Mononuclear cell (primary cell): ENCODE measurements around the gene FIG4. TPM values are rescaled to one million over a fixed set of nuclear protein-coding genes. Genes with fewer than 3 reads are reported as not detected.

Experiments used
- H3K27me3 ChIP-seq: 2 replicates; pipeline ENCODE4 v1.6.0; 2011; ENCODE audit warnings: low read length, control low read depth; ENCODE audit not compliant: insufficient read depth
- H3K4me1 ChIP-seq: 2 replicates; pipeline ENCODE4 v1.5.1; 2011; ENCODE audit warnings: mild to moderate bottlenecking, low read length, control low read depth; ENCODE audit not compliant: insufficient read depth
- H3K4me3 ChIP-seq: 2 replicates; pipeline ENCODE4 v1.5.1; 2011; ENCODE audit warnings: mild to moderate bottlenecking, low read length, moderate library complexity
- H3K9me3 ChIP-seq: 2 replicates; pipeline ENCODE4 v1.5.1; 2011; ENCODE audit warnings: low read depth, mild to moderate bottlenecking, control low read depth, low read length
- total RNA-seq: library from RNA; depleted of rRNA; stranded (reverse); fragments of >200 nt; gene quantifications from one replicate; pipeline ENCODE4 v1.2.3, GENCODE V29; 2012

FIG4 gene
- total RNA-seq, 1 donor, result 9.3 TPM

- Histone ChIP-seq H3K4me3 (no peak overlapping the region), H3K27me3 (no peaks in the 10 kb centered on the region), H3K9me3 (no peaks in the 10 kb centered on the region), H3K4me1 (peaks cover 3% of the 10 kb centered on the region)
These were observed 100.2 kb downstream of the FIG4 start for GRCh38 chr6:109791301-109791700.

DNA sequence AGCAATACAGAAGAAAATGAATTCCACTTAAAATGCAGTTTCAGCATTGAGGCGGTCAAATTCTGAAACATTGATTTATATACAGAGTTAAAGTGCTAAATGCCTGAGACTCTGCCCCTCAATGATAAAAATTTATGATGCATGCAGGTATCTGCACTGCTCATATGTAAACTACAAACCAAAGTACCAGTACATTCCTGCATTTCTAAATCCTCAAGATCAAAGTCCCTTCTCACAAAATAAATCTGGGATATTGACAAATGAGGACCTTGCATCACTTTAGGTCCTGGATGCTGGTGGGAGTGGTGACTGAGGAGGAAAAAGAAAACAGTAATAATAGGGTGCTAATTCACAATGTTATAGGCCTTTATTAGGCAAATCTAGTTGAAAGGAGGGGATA lies 101.9 kb downstream of the FIG4 start:
- Histone ChIP-seq H3K9me3 (no peaks in the 10 kb centered on the region), H3K4me3 (no peak overlapping the region), H3K27me3 (no peaks in the 10 kb centered on the region), H3K4me1 (peaks cover 6% of the 10 kb centered on the region)

DNA sequence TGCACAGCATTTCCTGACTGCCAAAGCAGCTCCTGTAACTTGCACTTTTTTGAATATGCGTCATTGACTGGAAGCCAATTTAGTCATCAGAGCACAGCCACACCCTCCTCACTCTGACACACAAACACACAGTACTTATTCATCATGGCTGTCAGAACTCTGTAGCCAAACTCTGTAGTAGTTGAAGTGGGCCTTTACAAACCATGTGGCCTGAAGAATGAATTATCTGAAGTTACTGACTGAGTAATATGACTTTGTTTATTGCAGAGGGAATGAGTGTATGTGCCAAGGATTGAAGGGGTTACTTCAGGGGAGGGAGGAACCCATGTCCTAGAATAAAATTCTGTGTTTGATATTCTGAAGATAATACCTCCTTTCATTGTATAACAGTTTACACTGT lies 102.7 kb downstream of the FIG4 start:
- peaks cover 6% of the 10 kb centered on the region for H3K4me1 ChIP-seq
- no peaks in the 10 kb centered on the region for H3K9me3 ChIP-seq
- H3K4me3 ChIP-seq, result no peak overlapping the region
- H3K27me3 ChIP-seq, result no peaks in the 10 kb centered on the region

DNA sequence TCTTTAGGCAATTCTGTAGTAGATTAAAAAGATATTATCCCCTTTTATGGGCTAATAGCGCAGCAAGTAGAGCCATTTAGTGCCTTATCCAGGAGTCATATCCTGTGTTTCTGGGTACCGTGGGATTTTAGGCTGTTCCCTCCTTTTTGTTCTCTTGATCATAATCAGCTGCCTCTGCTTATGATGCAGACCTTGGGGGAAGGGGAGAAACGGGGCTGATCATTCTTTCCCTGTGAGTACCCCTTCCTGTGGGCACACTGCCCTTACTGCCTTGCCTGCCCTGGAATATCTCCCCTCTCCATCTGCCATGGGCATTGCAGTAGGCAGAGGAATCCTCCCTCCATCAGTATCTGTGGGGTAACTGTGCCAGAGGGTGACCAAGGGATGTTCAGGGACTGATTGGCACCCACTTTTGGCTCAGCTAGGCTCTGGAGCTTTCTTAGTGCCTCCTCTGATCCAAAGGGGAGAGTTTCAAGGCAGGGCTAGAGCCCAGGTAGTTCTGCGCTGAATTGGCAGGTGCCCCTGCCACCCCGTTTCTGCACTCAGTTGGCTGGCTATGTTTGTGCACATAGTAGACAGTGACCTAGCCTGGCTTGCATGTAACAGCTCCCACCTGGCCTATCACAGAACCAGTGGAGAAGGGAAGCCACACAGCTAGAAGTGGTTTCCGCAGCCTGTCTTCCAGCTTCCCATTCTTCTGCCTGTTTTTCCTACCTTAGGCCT lies 103.3 kb downstream of the FIG4 start:
- Histone ChIP-seq H3K9me3 (no peaks in the 10 kb centered on the region), H3K4me1 (peaks cover 6% of the 10 kb centered on the region), H3K27me3 (no peaks in the 10 kb centered on the region), H3K4me3 (no peak overlapping the region)

- no peaks in the 10 kb centered on the region for H3K9me3 ChIP-seq
- H3K4me3 ChIP-seq, result no peak overlapping the region
- no peaks in the 10 kb centered on the region for H3K27me3 ChIP-seq
- H3K4me1 ChIP-seq, result peaks cover 6% of the 10 kb centered on the region
These were observed 105.0 kb downstream of the FIG4 start for GRCh38 chr6:109795994-109796555.

DNA sequence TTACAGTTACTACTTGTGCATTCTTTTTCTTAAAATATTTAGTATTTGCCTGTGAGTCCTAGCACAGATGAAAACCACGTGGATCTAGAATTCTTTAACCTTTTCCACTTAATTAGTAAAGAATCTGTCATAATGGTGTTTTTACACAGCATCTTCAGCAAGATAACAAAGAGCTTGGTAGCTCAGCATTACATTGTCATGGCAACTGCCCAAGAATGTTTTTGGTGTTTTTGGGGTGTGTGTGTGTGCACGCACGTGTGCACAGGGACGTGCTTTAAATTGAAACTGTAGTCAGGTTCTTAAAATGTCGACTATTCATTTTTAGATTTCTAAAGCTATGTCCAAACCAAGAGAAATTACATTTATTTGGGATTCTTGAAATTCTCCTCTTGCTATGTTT lies 108.0 kb downstream of the FIG4 start:
- no peaks in the 10 kb centered on the region for H3K9me3 ChIP-seq
- H3K4me3 ChIP-seq, result no peak overlapping the region
- no peaks in the 10 kb centered on the region for H3K27me3 ChIP-seq
- peaks cover 6% of the 10 kb centered on the region for H3K4me1 ChIP-seq

GRCh38 chr6:109799664-109800063 lies 108.6 kb downstream of the FIG4 start:
- Histone ChIP-seq H3K4me3 (no peak overlapping the region), H3K4me1 (peaks cover 3% of the 10 kb centered on the region), H3K27me3 (no peaks in the 10 kb centered on the region), H3K9me3 (no peaks in the 10 kb centered on the region)

GRCh38 chr6:109800771-109801170 lies 109.7 kb downstream of the FIG4 start:
- no peak overlapping the region for H3K4me3 ChIP-seq
- H3K4me1 ChIP-seq, result peaks cover 3% of the 10 kb centered on the region
- no peaks in the 10 kb centered on the region for H3K9me3 ChIP-seq
- no peaks in the 10 kb centered on the region for H3K27me3 ChIP-seq

DNA sequence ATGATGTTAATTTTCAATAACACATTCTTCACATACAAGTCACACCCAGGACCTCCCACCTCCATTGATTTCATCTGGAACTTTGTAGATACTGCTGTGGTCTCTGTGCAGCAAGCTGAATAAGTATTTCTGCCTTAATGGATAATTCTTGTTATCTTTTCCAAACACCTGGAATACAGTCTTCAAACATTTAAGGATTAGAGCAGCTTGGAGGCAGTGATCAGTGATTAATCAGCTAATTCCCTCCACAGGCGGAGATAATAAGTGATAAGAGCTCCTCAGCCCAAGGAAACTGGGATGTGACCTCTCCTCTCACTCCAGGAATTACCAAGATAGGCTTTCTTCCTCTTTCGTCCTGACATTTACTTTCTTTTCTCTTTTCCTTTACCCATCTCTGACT lies 110.7 kb downstream of the FIG4 start:
- Histone ChIP-seq H3K4me3 (no peak overlapping the region), H3K27me3 (no peaks in the 10 kb centered on the region), H3K4me1 (peaks cover 3% of the 10 kb centered on the region), H3K9me3 (no peaks in the 10 kb centered on the region)

DNA sequence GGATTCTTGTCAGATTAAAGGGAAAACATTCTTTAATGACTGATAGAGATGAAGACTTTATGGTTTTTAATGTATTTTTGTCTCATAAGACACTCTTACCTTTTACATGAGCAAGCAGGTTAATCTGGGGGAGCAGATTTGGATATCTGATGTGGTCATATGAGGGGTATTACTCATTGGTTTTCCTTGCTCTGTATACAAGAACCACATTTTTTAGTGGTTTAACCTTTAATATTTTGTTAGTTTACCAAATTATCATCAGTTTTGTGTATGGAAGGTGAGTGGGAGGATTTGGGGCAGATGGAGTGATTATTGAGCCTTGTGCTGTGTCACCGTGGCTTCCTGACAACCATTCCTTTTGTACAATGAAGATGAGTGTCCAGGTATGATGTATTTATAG lies 112.9 kb downstream of the FIG4 start:
- Histone ChIP-seq H3K4me1 (no peaks in the 10 kb centered on the region), H3K27me3 (no peaks in the 10 kb centered on the region), H3K9me3 (no peaks in the 10 kb centered on the region), H3K4me3 (no peak overlapping the region)

DNA sequence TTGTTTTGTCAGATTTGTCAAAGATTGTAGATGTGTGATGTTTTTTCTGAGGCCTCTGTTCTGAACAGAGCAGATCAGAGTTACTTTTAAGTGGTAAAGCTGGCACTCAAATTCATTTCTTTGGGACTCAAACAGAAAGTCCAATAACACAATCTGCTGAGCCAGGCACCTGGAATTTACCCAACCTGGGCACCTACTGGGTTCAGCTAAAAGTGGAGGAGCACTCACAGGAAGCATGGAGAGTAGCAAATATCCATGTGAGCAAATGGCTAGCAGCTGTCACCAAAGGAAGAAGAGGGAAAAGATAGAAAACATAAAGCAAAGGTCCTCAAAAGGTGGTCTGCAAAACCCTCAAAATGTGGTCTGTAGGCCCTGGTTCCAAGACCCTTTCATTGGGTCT lies 116.8 kb downstream of the FIG4 start:
- Histone ChIP-seq H3K4me1 (no peaks in the 10 kb centered on the region), H3K4me3 (no peak overlapping the region), H3K9me3 (no peaks in the 10 kb centered on the region), H3K27me3 (no peaks in the 10 kb centered on the region)

DNA sequence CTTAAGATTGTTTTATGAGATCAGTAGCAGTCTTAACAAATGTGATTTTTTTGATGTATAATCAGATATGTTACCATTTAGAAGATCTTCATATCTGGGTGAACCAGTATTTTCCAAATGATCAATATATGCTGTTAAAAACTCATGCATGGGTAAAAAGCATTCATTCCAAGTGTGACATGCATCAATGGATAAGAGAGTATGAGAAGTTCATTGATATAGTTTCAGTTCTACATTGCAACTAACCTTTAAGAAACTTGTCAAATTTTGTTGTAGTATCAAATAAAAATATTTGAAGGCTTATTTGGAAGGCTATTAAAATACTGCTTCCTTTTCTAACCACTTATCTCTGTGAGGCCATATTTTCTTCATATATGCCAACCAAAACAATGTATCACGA lies 117.7 kb downstream of the FIG4 start:
- H3K9me3 ChIP-seq, result no peaks in the 10 kb centered on the region
- no peaks in the 10 kb centered on the region for H3K27me3 ChIP-seq
- no peak overlapping the region for H3K4me3 ChIP-seq
- no peaks in the 10 kb centered on the region for H3K4me1 ChIP-seq

- Histone ChIP-seq H3K9me3 (no peaks in the 10 kb centered on the region), H3K4me1 (peaks cover 3% of the 10 kb centered on the region), H3K27me3 (no peaks in the 10 kb centered on the region), H3K4me3 (no peak overlapping the region)
These were observed 124.0 kb downstream of the FIG4 start for GRCh38 chr6:109815054-109815453.

- Histone ChIP-seq H3K4me1 (peaks cover 15% of the 10 kb centered on the region), H3K27me3 (no peaks in the 10 kb centered on the region), H3K9me3 (no peaks in the 10 kb centered on the region), H3K4me3 (no peak overlapping the region)
These were observed 125.6 kb downstream of the FIG4 start for GRCh38 chr6:109816452-109817374.

DNA sequence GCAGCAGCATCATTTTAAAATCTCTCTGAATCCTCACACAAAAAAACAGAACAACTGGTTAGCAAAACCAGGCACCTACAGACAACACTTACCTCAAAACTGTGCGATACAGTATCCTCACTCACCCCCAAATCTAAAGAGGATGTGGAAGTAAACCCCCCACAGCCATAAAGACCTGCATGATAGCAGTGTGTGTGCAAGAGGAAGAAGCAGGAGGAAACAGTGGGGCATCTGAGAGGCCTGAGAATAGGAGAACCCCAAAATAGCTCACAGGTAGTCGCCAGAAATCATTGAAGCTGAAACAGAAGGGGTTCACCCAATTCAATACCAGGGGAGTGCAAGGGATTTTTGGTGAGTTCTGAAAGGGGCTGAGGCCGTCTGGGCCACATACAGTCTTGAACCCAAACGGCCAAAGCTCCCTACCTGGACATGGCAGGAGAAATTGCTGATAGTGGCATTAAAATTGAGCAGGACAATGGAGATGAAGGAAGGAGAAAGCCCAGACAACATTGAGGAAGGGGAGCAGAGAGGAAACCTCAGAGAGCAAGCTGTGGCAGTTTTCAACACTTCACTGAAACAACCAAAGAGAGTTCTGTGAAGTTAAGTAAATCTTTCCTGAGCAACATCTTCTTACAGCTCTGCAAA lies 129.7 kb downstream of the FIG4 start:
- H3K4me1 ChIP-seq, result peaks cover 16% of the 10 kb centered on the region
- no peaks in the 10 kb centered on the region for H3K9me3 ChIP-seq
- H3K4me3 ChIP-seq, result no peak overlapping the region
- no peaks in the 10 kb centered on the region for H3K27me3 ChIP-seq
